Gastroesophageal sphincter (tissue), 3 donors: ENCODE measurements around the gene CALHM1.

Experiments
- CTCF ChIP-seq, 4 experiments: fragments of 200-600 bp in 2 of 4; fragments of 450-650 bp in 2 of 4; sonication (generic) in 1 of 4; IDR thresholded peaks; one replicate each; pipeline ENCODE4 v1.5.1; 2017 to 2019; ENCODE audit warnings: antibody characterized with exemption in 4 of 4, mild to moderate bottlenecking in 2 of 4, moderate library complexity in 2 of 4
- POLR2A ChIP-seq, 2 donors: fragments of 450-650 bp; IDR thresholded peaks; one replicate each; pipeline ENCODE4 v1.6.1; 2017; ENCODE audit warnings: antibody characterized with exemption in 2 of 2, mild to moderate bottlenecking in 2 of 2, moderate library complexity in 1 of 2
- POLR2AphosphoS5 ChIP-seq: sonication (generic); formaldehyde crosslinking; IDR thresholded peaks from one replicate; pipeline ENCODE4 v1.6.1; 2017; ENCODE audit warnings: antibody characterized with exemption

- TF ChIP-seq CTCF (IDR thresholded peaks at IDR 0.05) (no peak), POLR2AphosphoS5 (no peak), POLR2A (IDR thresholded peaks at IDR 0.05) (no peak)
Measured at GRCh38 chr10:103417601-103418000, 41.1 kb downstream of the CALHM1 start.
